Measurements from ENCODE around the gene WNT1.

Gene WNT1

GRCh38 chr12:49015196-49015595, 37.1 kb downstream of the WNT1 start:
- no peak for DNase-seq (ENCODE audit: low read depth, low spot score)
- no peak overlapping the region for H3K9ac ChIP-seq (ENCODE audit: insufficient read length)

GRCh38 chr12:49017891-49018260, 39.8 kb downstream of the WNT1 start:
- no peak for DNase-seq (ENCODE audit: low read depth, low spot score)
- no peaks in the 10 kb centered on the region for H3K9me3 ChIP-seq (ENCODE audit: low read depth, low read length)
- peak overlapping the region; percentile 100 for H3K4me3 ChIP-seq
- no peak for TF ChIP-seq FOXP2 (optimal IDR thresholded peaks at IDR 0.05; ENCODE audit: control extremely low read depth, extremely low read length, insufficient read depth)
- H3K9ac ChIP-seq (ENCODE audit: insufficient read length), result peak overlapping the region; percentile 94
- H3K36me3 ChIP-seq (ENCODE audit: insufficient read depth, low read length), result peaks cover 16% of the 10 kb centered on the region
- H3K27ac ChIP-seq, result peak overlapping the region; percentile 86

More at GRCh38 chr12:49015196-49015595, 37.1 kb downstream of the WNT1 start:
- no peak for TF ChIP-seq FOXP2 (optimal IDR thresholded peaks at IDR 0.05; ENCODE audit: control extremely low read depth, extremely low read length, insufficient read depth)
- H3K27ac ChIP-seq, result no peak overlapping the region; the same call in 1 of the 2 replicates
- no peak overlapping the region for H3K4me3 ChIP-seq
- no peaks in the 10 kb centered on the region for H3K9me3 ChIP-seq (ENCODE audit: low read depth, low read length)
- peaks cover 5% of the 10 kb centered on the region for H3K36me3 ChIP-seq (ENCODE audit: insufficient read depth, low read length)

- Histone ChIP-seq H3K9ac (ENCODE audit: insufficient read length) (peak within 1 kb of the TSS; percentile 94), H3K27ac (peak within 1 kb of the TSS; percentile 97), H3K9me3 (ENCODE audit: low read depth, low read length) (no peaks in the 10 kb centered on the region), H3K4me3 (peak within 1 kb of the TSS; percentile 100), H3K36me3 (ENCODE audit: insufficient read depth, low read length) (peaks cover 21% of the 10 kb centered on the region; the same call in 1 of the 2 replicates)
- TF ChIP-seq FOXP2 (optimal IDR thresholded peaks at IDR 0.05; ENCODE audit: control extremely low read depth, extremely low read length, insufficient read depth) (peak; percentile 43), EZH2 (IDR thresholded peaks at IDR 0.05) (no peak), POLR2AphosphoS5 (IDR thresholded peaks at IDR 0.05; ENCODE audit: borderline replicate concordance, low read depth, low read length) (peak; percentile 97)
- DNase-seq (ENCODE audit: low read depth, low spot score), result peak; percentile 72
These were observed 40.4 kb downstream of the WNT1 start, which contains the start of gene PRKAG1 for GRCh38 chr12:49018261-49019119. PRKAG1 (minus strand) TSS chr12:49018776; CDS start chr12:49018740, 36 bp downstream.

- Histone ChIP-seq H3K36me3 (ENCODE audit: insufficient read depth, low read length) (peaks cover 23% of the 10 kb centered on the region; the same call in 1 of the 2 replicates), H3K9me3 (ENCODE audit: low read depth, low read length) (no peaks in the 10 kb centered on the region), H3K27ac (peak overlapping the region; percentile 97), H3K9ac (ENCODE audit: insufficient read length) (peak overlapping the region; percentile 94), H3K4me3 (peak overlapping the region; percentile 100)
- no peak for DNase-seq (ENCODE audit: low read depth, low spot score)
- TF ChIP-seq POLR2AphosphoS5 (IDR thresholded peaks at IDR 0.05; ENCODE audit: borderline replicate concordance, low read depth, low read length) (no peak), FOXP2 (optimal IDR thresholded peaks at IDR 0.05; ENCODE audit: control extremely low read depth, extremely low read length, insufficient read depth) (no peak), EZH2 (IDR thresholded peaks at IDR 0.05) (no peak)
These were observed 41.0 kb downstream of the WNT1 start for GRCh38 chr12:49019120-49019430.

- peaks cover 29% of the 10 kb centered on the region; the same call in 1 of the 2 replicates for H3K36me3 ChIP-seq (ENCODE audit: insufficient read depth, low read length)
- peak overlapping the region; percentile 94 for H3K9ac ChIP-seq (ENCODE audit: insufficient read length)
- peak overlapping the region; percentile 100 for H3K4me3 ChIP-seq
- H3K27ac ChIP-seq, result peak overlapping the region; percentile 97
- no peaks in the 10 kb centered on the region for H3K9me3 ChIP-seq (ENCODE audit: low read depth, low read length)
- no peak for DNase-seq (ENCODE audit: low read depth, low spot score)
- TF ChIP-seq EZH2 (IDR thresholded peaks at IDR 0.05) (no peak), FOXP2 (optimal IDR thresholded peaks at IDR 0.05; ENCODE audit: control extremely low read depth, extremely low read length, insufficient read depth) (no peak), POLR2AphosphoS5 (IDR thresholded peaks at IDR 0.05; ENCODE audit: borderline replicate concordance, low read depth, low read length) (0 out of 2 replicates have a peak, but pooled peaks have one; percentile 24)
These were observed 41.6 kb downstream of the WNT1 start for GRCh38 chr12:49019443-49020324.

GRCh38 chr12:49020441-49020840, 42.3 kb downstream of the WNT1 start:
- H3K36me3 ChIP-seq (ENCODE audit: insufficient read depth, low read length), result peaks cover 37% of the 10 kb centered on the region; the same call in 1 of the 2 replicates
- no peak overlapping the region for H3K9ac ChIP-seq (ENCODE audit: insufficient read length)
- no peak for TF ChIP-seq EZH2 (IDR thresholded peaks at IDR 0.05)
- no peak for TF ChIP-seq POLR2AphosphoS5 (IDR thresholded peaks at IDR 0.05; ENCODE audit: borderline replicate concordance, low read depth, low read length)
- no peak for TF ChIP-seq FOXP2 (optimal IDR thresholded peaks at IDR 0.05; ENCODE audit: control extremely low read depth, extremely low read length, insufficient read depth)
- no peak overlapping the region for H3K4me3 ChIP-seq
- no peak overlapping the region; the same call in 1 of the 2 replicates for H3K27ac ChIP-seq
- no peaks in the 10 kb centered on the region for H3K9me3 ChIP-seq (ENCODE audit: low read depth, low read length)
- DNase-seq (ENCODE audit: low read depth, low spot score), result no peak

- no peak for DNase-seq (ENCODE audit: low read depth, low spot score)
- TF ChIP-seq FOXP2 (optimal IDR thresholded peaks at IDR 0.05; ENCODE audit: control extremely low read depth, extremely low read length, insufficient read depth), result no peak
- TF ChIP-seq POLR2AphosphoS5 (IDR thresholded peaks at IDR 0.05; ENCODE audit: borderline replicate concordance, low read depth, low read length), result no peak; the same call in 1 of the 2 replicates
- TF ChIP-seq EZH2 (IDR thresholded peaks at IDR 0.05), result no peak
- Histone ChIP-seq H3K9ac (ENCODE audit: insufficient read length) (no peak overlapping the region), H3K36me3 (ENCODE audit: insufficient read depth, low read length) (peaks cover 47% of the 10 kb centered on the region; the same call in 1 of the 2 replicates), H3K27ac (peak overlapping the region; percentile 46; the same call in 1 of the 2 replicates), H3K9me3 (ENCODE audit: low read depth, low read length) (no peaks in the 10 kb centered on the region), H3K4me3 (no peak overlapping the region)
These were observed 43.3 kb downstream of the WNT1 start for GRCh38 chr12:49021292-49021915.
